Activated T-cell treated with anti-CD3 and anti-CD28 coated beads for 24 hours (primary cell): ENCODE results near the gene DLGAP4.
"Not testable (repeated sequence)": the region's sequence is repeated elsewhere in the genome, so short reads cannot be mapped to it uniquely, and the experiment has no call there.

Source experiments
- DNase-seq: peaks from one replicate; pipeline ENCODE4 v3.0.0-alpha.2; 2020; ENCODE audit warnings: low read depth

The DLGAP4 gene

GRCh38 chr20:36355469-36356171 lies 49.5 kb downstream of the DLGAP4 start:
- DNase-seq, result no peak

DNA sequence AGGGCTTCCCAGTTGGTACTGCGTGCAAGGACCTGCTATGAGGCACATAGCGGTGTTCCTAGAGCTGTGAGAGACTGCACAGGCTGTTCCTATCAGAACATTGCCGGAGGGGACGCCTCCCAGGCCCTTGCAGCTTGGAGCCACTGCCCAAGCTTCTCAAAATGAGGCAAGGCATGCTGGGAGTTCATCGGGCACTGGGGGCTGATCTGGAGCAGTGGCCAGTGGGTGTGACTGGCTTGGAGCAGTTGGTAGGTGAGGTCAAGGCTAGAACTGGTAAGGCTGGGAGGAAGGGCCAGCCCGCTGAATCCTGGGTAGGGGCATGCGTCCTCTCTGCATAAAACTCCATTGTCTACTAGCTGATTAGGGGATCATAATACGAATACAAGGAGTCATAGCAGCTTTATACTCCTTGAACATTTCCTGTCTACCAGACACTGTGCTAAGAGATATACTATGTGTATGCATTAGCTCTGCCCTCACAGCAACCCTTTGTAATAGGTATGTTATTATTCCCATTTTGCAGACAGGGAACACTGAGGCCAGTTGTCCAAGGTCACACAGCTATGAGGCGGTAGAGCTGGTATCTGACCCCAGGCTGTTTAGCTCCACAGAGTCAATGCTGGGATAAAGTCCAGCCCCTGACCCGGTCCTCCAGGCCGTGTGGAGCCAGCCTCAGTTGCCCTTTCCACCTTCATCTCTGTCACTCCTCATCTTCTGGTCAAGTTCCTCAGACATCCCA lies 53.7 kb downstream of the DLGAP4 start:
- DNase-seq, result no peak

DNA sequence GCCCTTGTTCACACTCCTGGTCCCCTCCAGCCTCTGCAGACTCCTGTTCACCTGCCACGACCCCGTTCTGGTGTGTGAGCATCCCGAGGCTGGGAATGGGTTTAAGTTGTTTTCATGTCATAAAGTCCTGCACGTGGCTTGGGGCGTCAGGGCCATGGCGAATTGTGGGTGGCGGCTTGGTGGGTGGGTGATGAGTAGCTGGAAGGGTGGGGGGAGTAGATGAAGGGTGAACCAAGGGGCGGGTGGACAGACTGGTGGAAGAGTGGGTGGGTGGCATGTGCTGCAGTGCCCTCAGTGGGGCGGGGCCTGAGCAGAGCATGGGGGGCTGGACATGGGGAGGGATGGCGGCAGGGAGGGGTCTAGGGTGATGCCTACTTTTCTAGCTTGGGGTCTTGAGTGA lies 54.3 kb downstream of the DLGAP4 start:
- DNase-seq, result no peak

DNA sequence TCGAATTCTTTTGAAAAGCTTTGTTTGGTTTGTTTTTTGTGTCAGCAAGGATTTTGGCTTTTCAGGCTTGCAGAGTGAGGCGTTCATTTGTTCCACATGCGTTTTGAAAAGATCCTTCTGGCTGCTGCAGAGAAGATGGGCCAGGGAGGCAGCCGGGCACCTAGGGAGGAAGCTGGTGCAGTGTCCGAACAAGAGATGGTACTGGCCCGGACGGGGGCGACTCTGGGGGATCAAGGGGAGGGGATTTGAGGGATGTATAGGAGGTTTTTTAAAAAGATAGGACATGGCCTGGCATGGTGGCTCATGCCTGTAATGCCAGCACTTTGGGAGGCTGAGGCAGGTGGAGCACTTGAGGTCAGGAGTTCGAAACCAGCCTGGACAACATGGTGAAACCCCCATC lies 55.3 kb downstream of the DLGAP4 start:
- DNase-seq, result no peak

DNA sequence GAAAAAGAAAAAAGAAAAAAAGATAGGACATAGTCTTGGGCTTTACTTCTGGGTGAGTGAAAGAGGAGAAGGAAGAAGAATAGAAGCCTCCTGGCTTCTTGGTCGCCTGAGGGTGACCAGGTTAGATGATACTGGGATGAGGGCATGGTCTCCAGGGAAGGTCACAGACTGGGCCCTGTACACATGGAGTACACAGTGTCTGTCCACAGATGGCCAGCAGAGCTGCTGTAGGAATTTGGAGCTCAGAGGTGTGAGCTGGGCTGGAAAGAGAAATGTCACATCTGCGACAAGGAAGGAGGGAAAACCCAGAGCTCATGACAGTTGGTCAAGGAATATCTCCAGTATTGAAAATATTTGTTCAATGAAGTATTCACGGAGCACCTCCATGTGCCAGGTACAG lies 56.1 kb downstream of the DLGAP4 start:
- DNase-seq, result no peak

DNA sequence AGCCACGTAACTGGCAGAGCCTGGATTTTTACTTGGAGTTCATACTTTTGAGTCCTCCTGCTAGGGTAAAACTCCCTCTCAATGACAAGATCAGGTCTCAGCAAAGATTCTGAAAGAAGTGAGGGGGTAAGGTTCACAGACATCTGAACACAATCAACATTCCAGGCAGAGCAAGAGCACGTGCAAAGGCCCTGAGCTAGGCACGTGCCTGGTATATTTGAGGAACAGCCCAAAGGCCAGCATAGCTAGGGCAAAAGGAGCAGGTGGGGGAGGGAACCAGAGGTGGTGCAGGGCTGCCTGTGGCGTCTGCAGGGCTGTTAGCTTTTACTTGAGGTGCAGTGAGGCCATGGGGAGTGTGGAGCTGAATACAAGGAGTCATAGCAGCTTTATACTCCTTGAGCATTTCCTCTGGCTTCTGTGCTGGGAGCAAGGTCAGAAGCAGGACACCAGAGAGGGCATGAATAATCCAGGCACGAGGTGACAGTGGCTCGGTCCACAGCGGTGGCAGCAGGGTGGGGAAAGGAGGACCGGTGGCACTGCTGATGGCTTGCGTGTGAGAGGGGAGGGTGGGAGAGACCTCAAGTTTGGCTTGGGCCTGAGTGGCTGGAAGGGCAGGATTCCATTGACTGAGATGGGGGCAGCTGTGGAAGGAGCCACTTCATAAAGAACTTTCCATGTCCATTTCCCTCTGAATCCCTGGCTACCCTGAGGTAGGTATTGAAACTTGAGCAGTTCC lies 57.0 kb downstream of the DLGAP4 start:
- no peak for DNase-seq

DNA sequence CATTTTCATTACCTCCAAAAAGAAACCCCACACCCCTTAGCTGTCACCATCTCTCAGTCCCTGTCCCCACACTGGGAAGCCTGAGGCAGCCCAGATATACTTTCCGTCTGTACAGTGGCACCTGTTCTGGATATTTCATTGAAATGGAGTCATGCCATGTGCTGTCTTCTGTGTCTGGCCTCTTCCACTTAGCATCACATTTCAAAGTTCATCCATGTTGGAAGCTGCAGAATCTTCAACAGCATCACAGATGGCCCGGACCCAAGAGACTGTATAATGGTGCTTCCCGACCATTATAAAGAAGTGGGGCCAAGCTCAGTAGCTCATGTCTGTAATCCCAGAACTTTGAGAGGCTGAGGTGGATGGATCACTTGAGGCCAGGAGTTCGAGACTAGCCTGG lies 58.4 kb downstream of the DLGAP4 start:
- no peak for DNase-seq

GRCh38 chr20:36366623-36367369 lies 60.7 kb downstream of the DLGAP4 start:
- no peak for DNase-seq

- no peak for DNase-seq
Measured at GRCh38 chr20:36367370-36367745, 61.2 kb downstream of the DLGAP4 start.

- DNase-seq, result no peak
Measured at GRCh38 chr20:36367907-36368799, 62.0 kb downstream of the DLGAP4 start.

- DNase-seq, result no peak
Measured at GRCh38 chr20:36368869-36369268, 62.7 kb downstream of the DLGAP4 start.

DNA sequence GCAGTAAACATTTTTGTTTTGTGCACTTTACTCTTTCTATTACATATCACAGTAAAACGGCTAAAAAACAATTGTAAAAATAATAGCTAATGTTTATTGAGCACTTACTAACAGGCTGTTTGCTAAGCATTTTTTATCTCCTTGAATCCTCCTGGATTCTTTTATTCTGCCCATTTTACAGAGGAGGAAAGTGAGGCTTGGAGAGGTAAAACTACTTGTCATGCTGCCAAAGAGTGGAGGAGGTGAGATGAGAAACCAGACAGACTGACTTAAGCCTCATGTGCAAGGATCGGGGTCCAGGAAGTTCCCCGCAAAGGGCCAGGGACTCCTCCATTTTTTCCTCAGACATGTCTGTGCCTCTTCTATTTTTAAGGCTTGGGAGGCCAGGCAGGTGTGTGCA lies 63.6 kb downstream of the DLGAP4 start:
- DNase-seq, result no peak

- no peak for DNase-seq
Measured at GRCh38 chr20:36370991-36371790, 65.1 kb downstream of the DLGAP4 start.

DNA sequence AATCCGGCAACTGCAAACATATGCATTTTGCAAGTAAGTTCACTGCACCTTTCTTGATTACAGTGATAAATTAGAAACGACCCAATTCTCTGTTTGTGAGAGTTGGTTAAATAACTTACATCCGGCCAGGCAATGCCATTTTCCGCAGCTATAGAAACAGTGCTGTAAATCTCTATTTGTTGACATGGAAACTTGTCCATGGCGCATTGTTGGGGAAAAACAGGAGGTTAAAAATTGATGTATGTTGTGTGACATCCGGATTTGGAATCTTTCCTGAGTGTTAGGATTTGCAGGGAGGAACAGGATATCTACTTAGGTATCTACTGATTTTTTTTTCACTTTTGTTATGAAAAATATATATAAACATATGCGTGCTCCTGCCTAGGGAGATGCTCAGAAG lies 66.5 kb downstream of the DLGAP4 start:
- DNase-seq, result no peak

DNA sequence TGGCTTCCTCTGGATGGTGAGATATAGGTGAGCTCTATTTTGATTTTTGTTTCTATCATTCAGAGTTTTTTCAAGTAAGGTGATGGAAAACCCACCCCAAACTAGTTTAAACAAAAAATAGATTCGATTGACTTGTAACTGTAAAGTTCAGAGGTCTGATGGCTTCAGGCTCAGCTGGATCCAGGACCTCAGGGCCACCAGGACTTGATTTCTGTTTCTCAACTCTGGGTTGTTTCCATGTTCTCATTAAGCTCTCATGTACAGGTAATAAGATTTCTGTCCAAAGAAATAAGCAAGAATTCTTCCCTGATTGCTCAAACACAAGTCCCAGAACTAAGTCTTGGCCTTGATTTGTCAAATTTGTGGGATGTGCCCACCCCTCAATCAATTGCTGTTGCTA lies 67.0 kb downstream of the DLGAP4 start:
- DNase-seq, result no peak

GRCh38 chr20:36374995-36375394 lies 68.9 kb downstream of the DLGAP4 start:
- no peak for DNase-seq

DNA sequence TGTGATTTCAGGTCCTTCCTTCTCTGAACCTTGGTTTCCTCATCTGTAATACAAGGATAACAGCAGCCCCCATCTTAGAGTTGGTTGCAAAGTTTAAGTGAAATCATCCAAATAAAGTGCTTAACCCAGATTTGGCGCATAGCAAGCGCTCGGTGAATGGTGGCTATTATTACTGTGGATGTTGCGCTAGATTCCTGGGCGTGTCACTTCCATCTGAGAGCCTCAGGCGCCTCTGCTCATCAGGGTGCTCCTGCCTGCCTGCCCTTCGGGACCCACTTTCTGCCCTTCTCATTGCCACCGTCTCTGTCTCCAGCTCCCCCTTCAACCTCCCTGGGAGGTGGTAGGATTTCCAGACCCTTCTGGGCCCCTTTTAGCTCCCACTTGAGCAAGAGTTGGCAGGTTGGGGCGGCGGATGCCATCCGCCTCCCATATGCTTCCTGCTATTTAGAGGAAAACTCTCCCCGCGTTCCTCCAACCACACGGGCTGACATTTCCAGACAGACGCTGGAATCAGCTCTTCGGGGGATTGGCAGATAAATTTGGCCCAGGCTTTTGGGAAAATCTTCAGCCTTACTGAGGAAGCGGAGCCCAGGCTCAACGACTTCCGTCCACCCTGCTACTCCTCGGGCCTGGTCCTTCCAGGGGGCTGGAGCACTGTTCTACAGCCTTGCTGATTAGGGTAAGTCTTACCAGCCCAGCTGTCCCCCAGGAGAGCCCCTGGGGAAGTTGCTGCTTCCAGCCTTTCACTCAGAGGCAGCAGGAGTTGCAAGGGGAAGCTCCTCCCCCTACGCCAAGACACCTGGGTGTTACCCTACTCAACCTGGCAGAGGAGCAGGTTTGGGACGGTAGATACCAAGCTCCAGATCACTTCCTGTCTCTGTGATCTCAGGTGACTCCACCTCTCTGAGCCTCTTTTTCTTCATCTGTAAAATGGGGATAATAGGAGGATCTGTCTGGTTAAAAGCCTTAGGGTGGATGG lies 71.5 kb downstream of the DLGAP4 start:
- no peak for DNase-seq

GRCh38 chr20:36378686-36379085 lies 72.5 kb downstream of the DLGAP4 start:
- DNase-seq, result no peak

DNA sequence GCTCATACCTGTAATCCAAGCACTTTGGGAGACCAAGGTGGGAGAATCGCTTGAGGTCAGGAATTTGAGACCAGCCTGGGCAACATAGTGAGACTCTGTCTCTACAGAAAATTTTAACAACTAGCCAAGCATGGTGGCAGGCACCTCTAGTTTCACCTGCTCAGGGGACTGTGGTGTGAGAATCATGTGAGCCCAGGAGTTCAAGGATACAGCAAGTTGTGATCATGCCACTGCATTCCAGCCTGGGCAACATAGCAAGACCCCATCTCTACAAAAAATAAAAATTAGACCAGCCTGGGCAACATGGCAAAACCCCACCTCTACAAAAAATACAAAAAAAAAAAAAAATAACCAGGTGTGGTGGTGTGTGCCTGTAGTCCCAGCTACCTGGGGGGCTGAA lies 73.8 kb downstream of the DLGAP4 start:
- DNase-seq, result not testable (repeated sequence)
